ENCODE results near the gene HOXD1.
A peak's percentile ranks its signal among the peaks of the same experiment; 100 is the strongest.

The HOXD1 gene

DNA sequence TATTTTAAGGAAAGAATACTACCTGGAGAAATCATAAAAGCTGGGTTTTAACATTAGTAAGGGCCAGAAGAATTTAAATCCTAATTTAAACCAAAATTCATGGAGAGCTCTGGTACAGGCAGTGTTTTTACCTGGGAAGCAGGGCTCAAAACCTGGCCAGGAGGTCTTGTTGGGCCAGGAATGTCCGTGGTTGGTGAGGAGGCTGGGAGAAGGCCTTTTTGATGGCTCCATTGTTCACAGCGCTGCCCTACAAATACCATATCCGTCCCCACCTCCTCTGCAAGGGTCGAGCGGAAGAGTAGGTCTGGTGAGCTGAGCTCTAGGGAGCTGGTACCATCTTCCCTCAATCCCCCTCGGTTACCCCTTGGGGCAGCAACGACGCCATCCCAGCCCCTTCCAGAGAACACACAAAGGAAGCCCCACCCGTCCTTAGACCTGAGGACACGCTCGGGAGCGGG lies 10.9 kb upstream of the HOXD1 start:
- Histone ChIP-seq H3K36me3 (ENCODE audit: control insufficient read depth in 2 of 2, insufficient read depth in 2 of 2, low read length in 2 of 2) (no peaks in the 10 kb centered on the region), H3K4me1 (ENCODE audit: control insufficient read depth, insufficient read depth, low read length) (peaks cover 5% of the 10 kb centered on the region), H3K4me3 (ENCODE audit: low read length in 2 of 2) (no peak overlapping the region), H3K27ac (ENCODE audit: low read length) (no peak overlapping the region), H3K9me3 (ENCODE audit: control insufficient read depth in 2 of 2, low read length in 2 of 2) (no peaks in the 10 kb centered on the region), H3K27me3 (ENCODE audit: control insufficient read depth in 1 of 2, insufficient read depth in 2 of 2, low read length in 2 of 2) (peaks cover 57 to 76% of the 10 kb centered on the region in 2 donors), H3K9ac (ENCODE audit: low read length in 2 of 2) (no peak overlapping the region)

DNA sequence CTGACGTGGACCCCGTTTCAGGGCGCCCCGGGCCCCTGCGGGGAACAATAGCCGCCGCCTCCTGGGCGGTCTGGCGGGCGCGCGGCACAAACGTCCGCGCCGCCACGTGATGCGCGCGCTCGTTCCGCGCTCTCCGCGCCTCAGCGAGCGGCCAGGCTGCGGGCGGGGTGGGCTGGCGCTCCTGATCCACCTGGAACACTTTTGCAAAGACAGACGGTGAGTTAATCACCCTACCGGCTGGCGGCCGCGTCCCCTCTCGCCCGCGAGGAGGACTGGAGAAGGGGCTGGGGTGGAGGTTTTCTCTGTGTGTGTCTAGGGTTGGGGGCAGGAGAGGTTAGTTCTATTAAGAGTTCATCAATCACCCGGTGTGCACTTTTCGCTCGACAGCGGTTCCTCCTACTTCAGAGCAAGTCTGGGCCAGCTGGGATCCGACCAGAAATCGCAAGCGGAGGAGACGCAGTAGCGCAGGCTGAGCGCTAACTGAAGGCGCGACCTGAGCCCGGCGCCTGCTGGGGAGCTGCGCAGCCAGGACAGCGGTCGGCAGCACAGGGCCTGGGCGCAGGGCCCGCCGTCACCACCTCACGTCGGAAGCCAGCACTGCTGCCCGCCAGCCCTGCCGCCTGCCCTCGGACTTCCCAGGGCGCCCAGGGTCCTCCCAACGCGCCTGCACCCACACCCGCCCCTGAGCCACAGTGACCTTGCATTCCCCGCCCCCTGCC lies 10.3 kb upstream of the HOXD1 start:
- H3K9ac ChIP-seq (ENCODE audit: low read length in 2 of 2), result no peak overlapping the region

DNA sequence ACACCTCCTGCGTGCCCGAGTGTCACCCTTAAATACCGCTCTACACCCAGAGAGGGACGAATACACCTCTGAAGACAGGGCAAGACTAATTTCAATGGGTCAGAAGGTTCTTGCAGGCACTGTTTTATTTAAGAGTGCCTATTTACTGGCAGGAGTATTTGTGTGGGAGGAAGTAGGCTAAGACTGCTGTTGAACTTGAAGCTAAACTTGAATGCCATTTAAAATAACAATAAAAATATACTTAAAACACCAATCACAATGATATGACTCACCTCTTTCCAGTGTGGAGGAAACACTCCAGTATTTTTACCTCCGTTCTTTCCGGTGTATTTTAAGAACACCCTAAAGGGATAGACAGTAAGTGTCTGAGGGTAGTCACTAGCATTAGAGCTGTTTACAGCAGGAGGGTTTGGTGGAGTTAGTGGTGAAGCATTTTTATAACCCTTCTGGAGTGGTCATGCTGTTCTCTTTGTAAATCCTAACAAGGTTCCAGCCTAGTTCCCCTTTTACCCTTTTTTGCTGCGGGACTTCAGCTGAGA lies 9.6 kb upstream of the HOXD1 start:
- no peak overlapping the region for H3K4me3 ChIP-seq (ENCODE audit: low read length in 2 of 2)
- H3K9ac ChIP-seq (ENCODE audit: low read length in 2 of 2), result no peak overlapping the region
- H3K27ac ChIP-seq (ENCODE audit: low read length), result no peak overlapping the region

More for the DNA sequence above, 10.3 kb upstream of the HOXD1 start:
- no peaks in the 10 kb centered on the region for H3K9me3 ChIP-seq (ENCODE audit: control insufficient read depth in 2 of 2, low read length in 2 of 2)
- peaks cover 5% of the 10 kb centered on the region for H3K4me1 ChIP-seq (ENCODE audit: control insufficient read depth, insufficient read depth, low read length)
- peak overlapping the region; percentile 8 to 47 for H3K4me3 ChIP-seq (ENCODE audit: low read length in 2 of 2)
- H3K27me3 ChIP-seq (ENCODE audit: control insufficient read depth in 1 of 2, insufficient read depth in 2 of 2, low read length in 2 of 2), result peaks cover 52 to 73% of the 10 kb centered on the region in 2 donors
- H3K27ac ChIP-seq (ENCODE audit: low read length), result no peak overlapping the region
- H3K36me3 ChIP-seq (ENCODE audit: control insufficient read depth in 2 of 2, insufficient read depth in 2 of 2, low read length in 2 of 2), result no peaks in the 10 kb centered on the region

DNA sequence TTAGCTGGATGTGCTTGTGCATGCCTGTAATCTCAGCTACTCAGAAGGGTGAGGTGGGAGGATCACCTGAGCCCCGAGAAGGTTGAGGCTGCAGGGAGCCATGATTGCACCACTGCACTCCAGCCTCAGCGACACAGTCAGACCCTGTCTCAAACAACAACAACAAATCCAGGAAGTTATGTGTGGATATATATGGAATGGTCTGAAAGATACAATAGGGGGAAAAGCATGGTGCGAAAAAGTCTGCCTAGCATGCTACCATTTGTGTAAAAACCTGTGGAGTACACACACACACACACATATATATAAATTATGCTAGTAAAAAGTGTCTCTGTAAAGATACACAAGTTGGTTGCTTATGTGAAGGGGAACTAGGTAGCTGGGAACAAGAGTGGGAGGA lies 6.9 kb upstream of the HOXD1 start:
- peaks cover 36 to 49% of the 10 kb centered on the region in 2 donors for H3K27me3 ChIP-seq (ENCODE audit: control insufficient read depth in 1 of 2, insufficient read depth in 2 of 2, low read length in 2 of 2)
- no peaks in the 10 kb centered on the region for H3K36me3 ChIP-seq (ENCODE audit: control insufficient read depth in 2 of 2, insufficient read depth in 2 of 2, low read length in 2 of 2)
- H3K4me1 ChIP-seq (ENCODE audit: control insufficient read depth, insufficient read depth, low read length), result no peaks in the 10 kb centered on the region
- no peak overlapping the region for H3K9ac ChIP-seq (ENCODE audit: low read length in 2 of 2)
- no peak overlapping the region for H3K27ac ChIP-seq (ENCODE audit: low read length)
- no peak overlapping the region for H3K4me3 ChIP-seq (ENCODE audit: low read length in 2 of 2)
- no peaks in the 10 kb centered on the region for H3K9me3 ChIP-seq (ENCODE audit: control insufficient read depth in 2 of 2, low read length in 2 of 2)

More for the DNA sequence above, 9.6 kb upstream of the HOXD1 start:
- H3K4me1 ChIP-seq (ENCODE audit: control insufficient read depth, insufficient read depth, low read length), result peaks cover 5% of the 10 kb centered on the region
- peaks cover 52 to 66% of the 10 kb centered on the region in 2 donors for H3K27me3 ChIP-seq (ENCODE audit: control insufficient read depth in 1 of 2, insufficient read depth in 2 of 2, low read length in 2 of 2)
- no peaks in the 10 kb centered on the region for H3K36me3 ChIP-seq (ENCODE audit: control insufficient read depth in 2 of 2, insufficient read depth in 2 of 2, low read length in 2 of 2)
- H3K9me3 ChIP-seq (ENCODE audit: control insufficient read depth in 2 of 2, low read length in 2 of 2), result no peaks in the 10 kb centered on the region

DNA sequence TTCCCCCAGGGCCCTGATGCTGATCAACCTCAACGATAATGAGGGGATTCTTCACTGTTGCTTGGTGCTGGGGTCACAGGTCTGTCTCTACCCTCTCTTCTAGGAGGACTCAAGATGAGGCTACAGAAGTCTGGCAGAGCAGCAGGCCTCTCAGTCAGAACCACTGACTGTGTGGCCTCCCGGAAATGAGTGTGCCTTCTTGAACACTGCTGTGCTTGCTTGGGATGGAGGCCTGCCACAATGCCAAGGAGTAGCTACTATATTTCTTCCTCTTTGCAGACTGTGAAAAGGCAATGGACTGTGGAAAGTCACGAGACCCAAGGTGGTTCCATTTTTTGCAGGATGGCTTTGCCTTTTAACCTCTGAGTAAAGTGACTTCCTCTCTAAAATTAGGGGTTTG lies 5.8 kb upstream of the HOXD1 start:
- peaks cover 31 to 48% of the 10 kb centered on the region in 2 donors for H3K27me3 ChIP-seq (ENCODE audit: control insufficient read depth in 1 of 2, insufficient read depth in 2 of 2, low read length in 2 of 2)
- H3K4me1 ChIP-seq (ENCODE audit: control insufficient read depth, insufficient read depth, low read length), result peaks cover 3% of the 10 kb centered on the region
- no peak overlapping the region for H3K4me3 ChIP-seq (ENCODE audit: low read length in 2 of 2)
- H3K36me3 ChIP-seq (ENCODE audit: control insufficient read depth in 2 of 2, insufficient read depth in 2 of 2, low read length in 2 of 2), result no peaks in the 10 kb centered on the region
- no peak overlapping the region for H3K9ac ChIP-seq (ENCODE audit: low read length in 2 of 2)
- no peak overlapping the region for H3K27ac ChIP-seq (ENCODE audit: low read length)
- H3K9me3 ChIP-seq (ENCODE audit: control insufficient read depth in 2 of 2, low read length in 2 of 2), result no peaks in the 10 kb centered on the region

DNA sequence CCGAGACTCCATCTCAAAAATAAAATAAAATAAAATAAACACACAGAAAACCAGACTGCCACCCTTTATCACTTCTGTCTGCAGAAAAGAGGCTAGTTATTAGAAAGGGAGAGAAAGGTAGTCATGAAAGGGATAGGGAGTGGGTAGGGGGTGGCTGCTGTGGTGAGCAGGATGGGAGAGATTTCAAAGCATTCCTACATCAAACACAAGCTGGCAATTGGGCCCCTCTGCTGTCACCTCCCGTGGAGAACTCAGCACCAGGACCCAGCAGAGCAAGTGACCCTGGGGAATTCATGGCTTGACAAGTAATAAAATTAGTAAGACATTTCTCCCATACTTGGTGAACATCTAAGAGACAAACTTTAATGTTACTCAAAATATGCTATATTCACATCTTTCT lies 3.7 kb upstream of the HOXD1 start:
- Histone ChIP-seq H3K27me3 (ENCODE audit: control insufficient read depth in 1 of 2, insufficient read depth in 2 of 2, low read length in 2 of 2) (peaks cover 31 to 51% of the 10 kb centered on the region in 2 donors), H3K4me3 (ENCODE audit: low read length in 2 of 2) (no peak overlapping the region), H3K9ac (ENCODE audit: low read length in 2 of 2) (no peak overlapping the region), H3K36me3 (ENCODE audit: control insufficient read depth in 2 of 2, insufficient read depth in 2 of 2, low read length in 2 of 2) (no peaks in the 10 kb centered on the region), H3K27ac (ENCODE audit: low read length) (no peak overlapping the region), H3K4me1 (ENCODE audit: control insufficient read depth, insufficient read depth, low read length) (peaks cover 22% of the 10 kb centered on the region), H3K9me3 (ENCODE audit: control insufficient read depth in 2 of 2, low read length in 2 of 2) (no peaks in the 10 kb centered on the region)

DNA sequence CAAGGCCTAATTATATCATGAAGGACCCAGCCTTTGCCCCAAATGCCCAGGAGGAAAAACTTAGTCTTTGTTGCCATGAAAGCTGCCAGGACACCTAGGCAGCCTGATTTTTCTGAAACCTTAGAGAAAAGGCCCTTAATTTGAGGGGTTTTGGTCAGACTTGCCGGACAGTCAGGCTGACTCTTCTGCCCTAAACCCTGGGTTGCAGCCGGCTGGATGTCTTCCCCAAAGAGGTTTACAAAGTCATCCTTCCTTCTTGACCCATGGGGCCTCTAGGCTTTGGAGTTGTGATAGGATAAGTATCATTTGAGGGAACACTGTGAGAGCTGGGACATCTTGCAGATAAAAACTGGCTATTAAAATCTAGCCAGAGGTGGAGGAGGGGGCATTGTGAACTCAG lies 2.4 kb upstream of the HOXD1 start:
- Histone ChIP-seq H3K4me3 (ENCODE audit: low read length in 2 of 2) (no peak overlapping the region), H3K36me3 (ENCODE audit: control insufficient read depth in 2 of 2, insufficient read depth in 2 of 2, low read length in 2 of 2) (no peaks in the 10 kb centered on the region), H3K27me3 (ENCODE audit: control insufficient read depth in 1 of 2, insufficient read depth in 2 of 2, low read length in 2 of 2) (peaks cover 41 to 57% of the 10 kb centered on the region in 2 donors), H3K9ac (ENCODE audit: low read length in 2 of 2) (no peak overlapping the region), H3K9me3 (ENCODE audit: control insufficient read depth in 2 of 2, low read length in 2 of 2) (no peaks in the 10 kb centered on the region), H3K27ac (ENCODE audit: low read length) (no peak overlapping the region), H3K4me1 (ENCODE audit: control insufficient read depth, insufficient read depth, low read length) (peaks cover 23% of the 10 kb centered on the region)

DNA sequence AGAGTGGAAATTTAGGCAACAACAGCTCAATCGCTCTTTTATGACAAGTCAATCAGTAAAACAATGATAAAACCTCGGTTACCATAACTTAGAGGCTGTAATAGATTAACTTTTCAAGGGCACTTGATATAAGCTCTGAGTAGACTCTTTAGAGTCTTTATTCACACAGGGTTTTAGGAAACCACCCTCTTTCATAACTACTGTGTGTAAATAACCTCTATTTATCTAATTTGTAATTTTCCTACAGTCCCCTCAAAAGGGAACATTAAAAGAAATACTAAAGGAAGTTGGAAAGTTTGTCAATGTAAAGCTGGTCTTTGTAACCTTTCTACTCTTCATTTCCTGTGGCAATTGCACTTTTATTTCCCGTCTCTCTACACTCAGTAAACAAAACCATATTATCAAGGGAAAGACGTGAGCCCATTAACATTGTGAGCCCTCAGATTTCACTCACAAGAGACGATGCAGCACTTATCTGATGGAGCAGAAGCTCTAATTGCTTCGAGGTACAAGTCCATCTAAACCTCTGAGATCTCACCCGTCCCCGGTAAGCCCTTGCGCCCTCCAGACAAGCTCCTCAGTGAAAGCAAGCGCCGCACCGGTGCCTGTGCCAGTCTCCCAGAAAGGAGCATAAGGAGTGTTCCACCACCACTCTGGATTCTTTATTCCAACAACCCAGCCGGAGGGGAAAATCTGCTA lies 1.1 kb upstream of the HOXD1 start:
- no peak overlapping the region for H3K27ac ChIP-seq (ENCODE audit: low read length)

DNA sequence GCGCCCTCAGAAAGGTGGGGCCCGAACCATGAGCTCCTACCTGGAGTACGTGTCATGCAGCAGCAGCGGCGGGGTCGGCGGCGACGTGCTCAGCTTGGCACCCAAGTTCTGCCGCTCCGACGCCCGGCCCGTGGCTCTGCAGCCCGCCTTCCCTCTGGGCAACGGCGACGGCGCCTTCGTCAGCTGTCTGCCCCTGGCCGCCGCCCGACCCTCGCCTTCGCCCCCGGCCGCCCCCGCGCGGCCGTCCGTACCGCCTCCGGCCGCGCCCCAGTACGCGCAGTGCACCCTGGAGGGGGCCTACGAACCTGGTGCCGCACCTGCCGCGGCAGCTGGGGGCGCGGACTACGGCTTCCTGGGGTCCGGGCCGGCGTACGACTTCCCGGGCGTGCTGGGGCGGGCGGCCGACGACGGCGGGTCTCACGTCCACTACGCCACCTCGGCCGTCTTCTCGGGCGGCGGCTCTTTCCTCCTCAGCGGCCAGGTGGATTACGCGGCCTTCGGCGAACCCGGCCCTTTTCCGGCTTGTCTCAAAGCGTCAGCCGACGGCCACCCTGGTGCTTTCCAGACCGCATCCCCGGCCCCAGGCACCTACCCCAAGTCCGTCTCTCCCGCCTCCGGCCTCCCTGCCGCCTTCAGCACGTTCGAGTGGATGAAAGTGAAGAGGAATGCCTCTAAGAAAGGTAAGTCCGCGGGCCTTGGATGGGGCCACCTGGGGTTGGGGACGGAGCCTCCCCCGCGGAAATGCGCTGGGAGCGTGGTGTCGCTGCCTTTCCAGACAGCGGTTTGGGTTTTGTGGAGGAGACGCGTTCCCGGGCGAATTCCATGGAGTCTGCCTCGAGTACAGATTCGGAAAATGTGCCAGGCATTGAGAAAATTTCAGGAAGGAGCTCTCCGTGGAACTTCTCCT lies 559 bp downstream of the HOXD1 start:
- H3K4me3 ChIP-seq (ENCODE audit: low read length in 2 of 2), result peak overlapping the region; percentile 52 to 75
- H3K27ac ChIP-seq (ENCODE audit: low read length), result no peak overlapping the region
- H3K27me3 ChIP-seq (ENCODE audit: control insufficient read depth in 1 of 2, insufficient read depth in 2 of 2, low read length in 2 of 2), result peaks cover 47 to 73% of the 10 kb centered on the region in 2 donors
- H3K4me1 ChIP-seq (ENCODE audit: control insufficient read depth, insufficient read depth, low read length), result peaks cover 23% of the 10 kb centered on the region
- no peaks in the 10 kb centered on the region for H3K9me3 ChIP-seq (ENCODE audit: control insufficient read depth in 2 of 2, low read length in 2 of 2)
- H3K9ac ChIP-seq (ENCODE audit: low read length in 2 of 2), result no peak overlapping the region
- H3K36me3 ChIP-seq (ENCODE audit: control insufficient read depth in 2 of 2, insufficient read depth in 2 of 2, low read length in 2 of 2), result no peaks in the 10 kb centered on the region

More for the DNA sequence above, 1.1 kb upstream of the HOXD1 start:
- Histone ChIP-seq H3K27me3 (ENCODE audit: control insufficient read depth in 1 of 2, insufficient read depth in 2 of 2, low read length in 2 of 2) (peaks cover 38 to 65% of the 10 kb centered on the region in 2 donors), H3K36me3 (ENCODE audit: control insufficient read depth in 2 of 2, insufficient read depth in 2 of 2, low read length in 2 of 2) (no peaks in the 10 kb centered on the region), H3K4me3 (ENCODE audit: low read length in 2 of 2) (peak overlapping the region; percentile 50 to 75), H3K9me3 (ENCODE audit: control insufficient read depth in 2 of 2, low read length in 2 of 2) (no peaks in the 10 kb centered on the region), H3K9ac (ENCODE audit: low read length in 2 of 2) (no peak overlapping the region), H3K4me1 (ENCODE audit: control insufficient read depth, insufficient read depth, low read length) (peaks cover 23% of the 10 kb centered on the region)
